RWPE2 (cell line): ENCODE measurements around the gene GRHL1.

Experiments
- ATAC-seq: fragments of 200-7000 bp; cut with Tn5 transposase; 3 replicates; pipeline ENCODE4 v1.9.1; 2021; ENCODE audit warnings: low read depth
- DNase-seq: peaks from one replicate; pipeline ENCODE4 v3.0.0-alpha.2; 2020; ENCODE audit warnings: low spot score
- H3K27ac ChIP-seq: fragments of 450-650 bp; 2 replicates; pipeline ENCODE4 v1.5.1; 2017; ENCODE audit warnings: mild to moderate bottlenecking; ENCODE audit not compliant: poor library complexity, severe bottlenecking
- H3K27me3 ChIP-seq: fragments of 250-450 bp; sonication (Bioruptor Pico); 2 replicates; pipeline ENCODE4 v1.5.1; 2021; ENCODE audit warnings: mild to moderate bottlenecking, moderate library complexity; ENCODE audit not compliant: insufficient read depth, poor library complexity, severe bottlenecking
- H3K36me3 ChIP-seq: fragments of 250-450 bp; sonication (Bioruptor Pico); 2 replicates; pipeline ENCODE4 v1.5.1; 2020; ENCODE audit warnings: low read depth, mild to moderate bottlenecking, moderate library complexity
- H3K4me1 ChIP-seq: fragments of 250-450 bp; sonication (Bioruptor Pico); 2 replicates; pipeline ENCODE4 v1.5.1; 2021; ENCODE audit warnings: mild to moderate bottlenecking, moderate library complexity; ENCODE audit not compliant: insufficient read depth, poor library complexity, severe bottlenecking
- H3K4me3 ChIP-seq: fragments of 250-450 bp; sonication (Bioruptor Pico); 2 replicates; pipeline ENCODE4 v1.5.1; 2021; ENCODE audit warnings: mild to moderate bottlenecking, moderate library complexity; ENCODE audit not compliant: severe bottlenecking
- H3K9me3 ChIP-seq: fragments of 250-450 bp; sonication (Bioruptor Pico); 2 replicates; pipeline ENCODE4 v1.5.1; 2021; ENCODE audit warnings: mild to moderate bottlenecking, moderate library complexity; ENCODE audit not compliant: severe bottlenecking
- TF ChIP-seq, protein P1 (sequence below): fragments of 450-650 bp; IDR thresholded peaks from one replicate; pipeline ENCODE4 v1.5.1; 2017; ENCODE audit warnings: mild to moderate bottlenecking, moderate library complexity; ENCODE audit not compliant: poor library complexity, severe bottlenecking

The GRHL1 gene

DNA sequence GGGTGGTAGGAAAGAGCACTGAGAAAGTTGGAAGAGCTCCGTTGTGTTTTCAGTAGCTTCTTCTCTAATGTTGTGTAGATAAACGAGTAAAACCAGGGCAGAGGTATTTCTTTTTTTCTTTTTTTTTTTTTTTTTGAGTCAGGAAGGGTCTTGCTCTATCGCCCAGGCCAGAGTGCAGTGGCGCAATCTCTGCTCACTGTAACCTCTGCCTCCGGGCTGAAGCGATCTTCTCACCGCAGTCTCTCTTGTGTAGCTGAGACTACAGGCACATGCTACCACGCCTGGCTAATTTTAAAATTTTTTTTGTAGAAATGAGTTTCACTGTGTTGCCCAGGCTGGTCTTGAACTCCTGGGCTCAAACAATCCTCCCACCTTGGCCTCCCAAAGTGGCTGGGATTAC lies 6.6 kb downstream of the GRHL1 start:
- ATAC-seq, result no peak
- no peaks in the 10 kb centered on the region for H3K4me1 ChIP-seq

DNA sequence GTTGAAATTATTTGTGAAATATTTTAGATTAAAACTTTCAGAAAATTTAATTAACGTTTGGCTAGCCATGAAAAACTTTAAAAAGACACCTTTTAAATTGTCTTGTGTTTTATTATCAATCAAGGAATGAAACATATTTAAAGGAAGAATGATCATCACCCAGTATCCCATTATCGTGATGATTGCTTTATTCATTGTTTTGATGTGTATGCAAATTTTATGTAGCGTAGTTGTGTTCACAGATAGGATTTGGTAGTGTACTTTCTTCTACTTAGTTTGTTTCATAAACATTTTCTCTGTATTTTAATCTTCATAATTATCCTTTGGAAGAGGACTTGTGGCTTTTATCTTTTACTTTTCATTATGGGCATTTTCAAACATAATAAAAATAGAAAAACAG lies 7.8 kb downstream of the GRHL1 start:
- Histone ChIP-seq H3K27me3 (no peaks in the 10 kb centered on the region), H3K4me1 (no peaks in the 10 kb centered on the region), H3K4me3 (no peak overlapping the region), H3K9me3 (no peaks in the 10 kb centered on the region), H3K36me3 (no peaks in the 10 kb centered on the region), H3K27ac (no peak overlapping the region)
- ATAC-seq (no peak), DNase-seq (no peak)
- TF ChIP-seq, protein P1, sequence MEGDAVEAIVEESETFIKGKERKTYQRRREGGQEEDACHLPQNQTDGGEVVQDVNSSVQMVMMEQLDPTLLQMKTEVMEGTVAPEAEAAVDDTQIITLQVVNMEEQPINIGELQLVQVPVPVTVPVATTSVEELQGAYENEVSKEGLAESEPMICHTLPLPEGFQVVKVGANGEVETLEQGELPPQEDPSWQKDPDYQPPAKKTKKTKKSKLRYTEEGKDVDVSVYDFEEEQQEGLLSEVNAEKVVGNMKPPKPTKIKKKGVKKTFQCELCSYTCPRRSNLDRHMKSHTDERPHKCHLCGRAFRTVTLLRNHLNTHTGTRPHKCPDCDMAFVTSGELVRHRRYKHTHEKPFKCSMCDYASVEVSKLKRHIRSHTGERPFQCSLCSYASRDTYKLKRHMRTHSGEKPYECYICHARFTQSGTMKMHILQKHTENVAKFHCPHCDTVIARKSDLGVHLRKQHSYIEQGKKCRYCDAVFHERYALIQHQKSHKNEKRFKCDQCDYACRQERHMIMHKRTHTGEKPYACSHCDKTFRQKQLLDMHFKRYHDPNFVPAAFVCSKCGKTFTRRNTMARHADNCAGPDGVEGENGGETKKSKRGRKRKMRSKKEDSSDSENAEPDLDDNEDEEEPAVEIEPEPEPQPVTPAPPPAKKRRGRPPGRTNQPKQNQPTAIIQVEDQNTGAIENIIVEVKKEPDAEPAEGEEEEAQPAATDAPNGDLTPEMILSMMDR, result no peak

More for the DNA sequence above, 6.6 kb downstream of the GRHL1 start:
- DNase-seq, result no peak
- Histone ChIP-seq H3K9me3 (no peaks in the 10 kb centered on the region), H3K27ac (no peak overlapping the region), H3K36me3 (no peaks in the 10 kb centered on the region), H3K27me3 (no peaks in the 10 kb centered on the region), H3K4me3 (no peak overlapping the region)
- TF ChIP-seq, protein P1, result no peak

DNA sequence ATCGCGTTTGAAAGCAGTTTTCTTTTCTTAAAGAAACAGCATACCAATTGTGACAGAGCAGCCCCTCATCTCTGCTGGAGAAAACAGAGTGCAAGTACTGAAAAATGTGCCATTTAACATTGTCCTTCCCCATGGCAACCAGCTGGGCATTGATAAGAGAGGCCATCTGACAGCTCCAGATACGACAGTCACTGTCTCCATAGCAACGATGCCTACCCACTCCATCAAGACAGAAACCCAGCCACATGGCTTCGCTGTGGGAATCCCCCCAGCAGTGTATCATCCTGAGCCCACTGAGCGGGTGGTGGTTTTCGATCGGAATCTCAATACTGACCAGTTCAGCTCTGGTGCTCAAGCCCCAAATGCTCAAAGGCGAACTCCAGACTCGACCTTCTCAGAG lies 9.5 kb downstream of the GRHL1 start:
- DNase-seq, result no peak
- no peak for ATAC-seq
- TF ChIP-seq, protein P1, result no peak
- Histone ChIP-seq H3K27me3 (no peaks in the 10 kb centered on the region), H3K4me1 (no peaks in the 10 kb centered on the region), H3K9me3 (no peaks in the 10 kb centered on the region), H3K27ac (no peak overlapping the region), H3K36me3 (no peaks in the 10 kb centered on the region), H3K4me3 (no peak overlapping the region)

DNA sequence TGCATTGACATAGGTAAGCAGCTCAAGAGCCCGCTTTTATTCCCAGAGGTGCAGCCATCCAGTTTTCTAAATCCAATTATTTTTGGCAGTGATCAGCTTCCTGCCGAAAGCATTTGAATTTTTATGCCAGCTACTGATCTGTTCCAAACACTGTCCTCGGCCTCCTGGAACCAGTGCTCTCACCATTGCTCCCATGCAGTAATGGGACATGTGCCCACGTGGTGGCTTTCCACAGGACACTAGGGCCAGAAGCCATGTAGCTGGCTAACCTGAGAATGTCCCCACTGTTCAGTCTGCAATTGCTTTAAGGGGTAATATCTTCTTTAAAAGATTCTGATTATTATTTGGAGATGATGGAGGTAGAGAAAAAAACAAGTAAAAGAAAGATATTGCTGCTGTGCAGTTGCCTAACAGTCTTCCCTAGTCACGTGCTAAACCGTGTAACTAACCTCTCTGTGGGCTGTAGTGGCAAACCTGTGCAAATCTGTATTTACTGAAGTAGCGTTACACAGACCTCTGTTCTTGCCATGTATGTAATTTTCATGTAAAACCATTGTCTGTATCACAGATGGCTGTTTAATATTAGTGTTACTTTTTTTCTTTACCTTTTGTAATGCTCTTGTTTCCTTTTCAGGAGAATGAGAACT lies 13.0 kb downstream of the GRHL1 start:
- TF ChIP-seq, protein P1, result no peak
- no peak for ATAC-seq
- no peaks in the 10 kb centered on the region for H3K36me3 ChIP-seq
- no peak overlapping the region for H3K27ac ChIP-seq
- H3K4me1 ChIP-seq, result no peaks in the 10 kb centered on the region
- H3K4me3 ChIP-seq, result no peak overlapping the region
- H3K9me3 ChIP-seq, result no peaks in the 10 kb centered on the region
- no peak for DNase-seq
- no peaks in the 10 kb centered on the region for H3K27me3 ChIP-seq

DNA sequence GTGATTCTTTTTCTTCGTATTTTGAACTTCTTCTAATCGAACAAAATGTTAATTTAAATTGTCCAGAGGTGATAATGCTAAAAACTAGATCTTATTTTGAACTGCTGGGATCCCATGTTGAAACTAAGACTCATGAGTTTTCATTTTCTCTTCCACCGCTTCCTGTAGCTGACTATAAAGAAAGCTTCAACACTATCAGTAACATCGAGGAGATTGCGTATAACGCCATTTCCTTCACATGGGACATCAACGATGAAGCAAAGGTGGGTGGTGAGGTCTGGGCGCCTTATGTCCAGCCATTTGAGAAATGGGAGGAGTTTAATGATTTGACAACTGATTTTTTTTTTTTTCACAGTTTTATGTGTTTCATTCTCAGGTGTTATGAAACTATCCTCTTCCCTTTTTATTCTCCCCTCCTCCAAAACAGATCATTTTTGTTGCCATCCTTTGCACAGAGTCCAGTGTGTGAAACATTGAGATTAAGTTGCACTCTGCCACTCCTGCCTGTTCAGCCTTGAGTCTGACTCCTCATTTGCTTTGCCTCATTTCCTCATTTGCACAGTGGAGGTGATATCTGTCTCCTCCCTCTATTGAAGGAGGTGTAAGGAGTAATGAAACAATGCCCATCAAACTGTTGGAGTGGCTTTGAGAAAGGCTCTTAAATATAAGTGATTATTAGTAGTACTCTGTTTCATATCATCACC lies 13.8 kb downstream of the GRHL1 start:
- no peaks in the 10 kb centered on the region for H3K27me3 ChIP-seq
- TF ChIP-seq, protein P1, result no peak
- H3K4me1 ChIP-seq, result no peaks in the 10 kb centered on the region
- DNase-seq (no peak), ATAC-seq (no peak)
- no peaks in the 10 kb centered on the region for H3K36me3 ChIP-seq
- H3K27ac ChIP-seq, result no peak overlapping the region
- no peaks in the 10 kb centered on the region for H3K9me3 ChIP-seq
- no peak overlapping the region for H3K4me3 ChIP-seq
